Measurements from ENCODE around the gene LILRA6. TPM values are rescaled to one million over a fixed set of nuclear protein-coding genes. Genes with fewer than 3 reads are reported as not detected.
A peak's percentile ranks its signal among the peaks of the same experiment; 100 is the strongest.

Gene LILRA6
- total RNA-seq, 2 donors from 2014 or later, result 0.23 TPM; not detected in 1

DNA sequence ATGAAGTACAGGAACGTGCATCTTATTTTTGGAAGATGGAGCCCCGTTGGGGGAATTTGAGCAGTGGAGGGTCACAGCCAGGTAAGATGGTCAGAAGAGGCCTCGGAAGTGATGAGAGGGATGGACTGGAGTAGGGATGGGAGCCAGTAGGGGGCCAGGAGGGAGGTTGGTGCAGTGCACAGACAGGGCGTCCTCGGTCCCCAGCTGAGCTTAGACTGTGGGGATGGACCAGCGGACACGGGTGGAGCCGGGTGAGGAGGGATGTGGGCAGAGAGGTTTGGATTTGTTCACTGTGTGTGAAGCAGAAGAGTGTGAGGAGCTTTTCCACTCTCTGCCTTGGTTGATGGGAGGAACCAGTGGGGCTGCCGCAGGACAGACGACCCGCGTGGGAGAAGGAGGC is 31.4 kb downstream of the LILRA6 start:
- intact Hi-C loops (cut with DNase I), result no loop called here
- 73% methylated on average over 12 of the region's 12 CpGs for WGBS
- Histone ChIP-seq H3K4me3 (no peak overlapping the region), H3K36me3 (peaks cover 5 to 8% of the 10 kb centered on the region in 2 donors), H3K27ac (no peak overlapping the region), H3K4me1 (replicated peaks) (peaks cover 9% of the 10 kb centered on the region), H3K9me3 (no peaks in the 10 kb centered on the region), H3K27me3 (replicated peaks; ENCODE audit: insufficient read depth) (no peaks in the 10 kb centered on the region)
- TF ChIP-seq CTCF (IDR thresholded peaks at IDR 0.05), result no peak
- no peak for TF ChIP-seq POLR2AphosphoS5 (IDR thresholded peaks at IDR 0.05)
- TF ChIP-seq POLR2A (IDR thresholded peaks at IDR 0.05), result no peak
- DNase-seq (ENCODE audit: low spot score), result no peak

- TF ChIP-seq POLR2A (IDR thresholded peaks at IDR 0.05) (no peak), POLR2AphosphoS5 (IDR thresholded peaks at IDR 0.05) (peak; percentile 92)
- DNase-seq (ENCODE audit: low spot score), result peak; percentile 94
- Histone ChIP-seq H3K9me3 (no peaks in the 10 kb centered on the region), H3K27ac (peak overlapping the region; percentile 77 to 83), H3K4me3 (no peak overlapping the region), H3K4me1 (replicated peaks) (peaks cover 9% of the 10 kb centered on the region), H3K36me3 (peaks cover 7 to 16% of the 10 kb centered on the region in 2 donors), H3K27me3 (replicated peaks; ENCODE audit: insufficient read depth) (no peaks in the 10 kb centered on the region)
- 9% methylated on average over 10 of the region's 10 CpGs for WGBS
- intact Hi-C loops (cut with DNase I), result no loop called here
Measured at GRCh38 chr19:54209811-54210494, 32.6 kb downstream of the LILRA6 start.

GRCh38 chr19:54209058-54209810 is 33.4 kb downstream of the LILRA6 start:
- TF ChIP-seq CTCF (IDR thresholded peaks at IDR 0.05), result no peak
- no peak for TF ChIP-seq POLR2AphosphoS5 (IDR thresholded peaks at IDR 0.05)
- no peak for TF ChIP-seq POLR2A (IDR thresholded peaks at IDR 0.05)
- H3K4me3 ChIP-seq, result no peak overlapping the region
- H3K4me1 ChIP-seq (replicated peaks), result peaks cover 13% of the 10 kb centered on the region
- intact Hi-C loops (cut with DNase I), result no loop called here
- peak overlapping the region; percentile 77 to 83 for H3K27ac ChIP-seq
- WGBS, result 51% methylated on average over 24 of the region's 24 CpGs
- no peaks in the 10 kb centered on the region for H3K9me3 ChIP-seq
- no peaks in the 10 kb centered on the region for H3K27me3 ChIP-seq (replicated peaks; ENCODE audit: insufficient read depth)
- peaks cover 7 to 18% of the 10 kb centered on the region in 2 donors for H3K36me3 ChIP-seq
- no peak for DNase-seq (ENCODE audit: low spot score)

DNA sequence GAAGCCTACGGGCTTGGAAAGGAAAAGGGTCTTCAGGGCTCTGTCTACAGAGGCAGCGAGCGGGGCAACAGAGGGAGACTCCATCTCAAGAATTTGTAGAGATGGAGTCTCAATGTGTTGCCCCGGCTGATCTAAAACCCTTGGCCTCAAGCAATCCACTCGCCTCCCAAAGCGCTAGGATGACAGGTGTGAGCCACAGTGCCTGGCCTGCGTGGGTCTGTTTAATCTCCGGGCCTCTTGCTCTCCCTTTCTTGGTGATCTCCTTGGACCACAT is 33.9 kb downstream of the LILRA6 start:
- Histone ChIP-seq H3K9me3 (no peaks in the 10 kb centered on the region), H3K27ac (peak overlapping the region; percentile 77 to 83), H3K36me3 (peaks cover 7 to 24% of the 10 kb centered on the region in 2 donors), H3K4me3 (no peak overlapping the region), H3K27me3 (replicated peaks; ENCODE audit: insufficient read depth) (no peaks in the 10 kb centered on the region), H3K4me1 (replicated peaks) (peaks cover 14% of the 10 kb centered on the region)
- no peak for DNase-seq (ENCODE audit: low spot score)
- intact Hi-C loops (cut with DNase I), result no loop called here
- TF ChIP-seq POLR2A (IDR thresholded peaks at IDR 0.05) (no peak), POLR2AphosphoS5 (IDR thresholded peaks at IDR 0.05) (no peak), CTCF (IDR thresholded peaks at IDR 0.05) (no peak)
- WGBS, result 77% methylated on average over 8 of the region's 8 CpGs

GRCh38 chr19:54207983-54208783 is 34.4 kb downstream of the LILRA6 start:
- Histone ChIP-seq H3K36me3 (peaks cover 7 to 29% of the 10 kb centered on the region in 2 donors), H3K4me3 (no peak overlapping the region), H3K27me3 (replicated peaks; ENCODE audit: insufficient read depth) (no peaks in the 10 kb centered on the region), H3K4me1 (replicated peaks) (peaks cover 14% of the 10 kb centered on the region), H3K27ac (peak overlapping the region; percentile 77 to 83), H3K9me3 (no peaks in the 10 kb centered on the region)
- intact Hi-C loops (cut with DNase I), result no loop called here
- 67% methylated on average over 18 of the region's 18 CpGs for WGBS
- no peak for DNase-seq (ENCODE audit: low spot score)
- no peak for TF ChIP-seq POLR2A (IDR thresholded peaks at IDR 0.05)
- TF ChIP-seq POLR2AphosphoS5 (IDR thresholded peaks at IDR 0.05), result peak; percentile 6
